GM13976 (cell line): ENCODE results near the gene MSTN.

ENCODE experiments used
- DNase-seq: peaks from one replicate; pipeline ENCODE4 v3.0.0; 2012; ENCODE audit warnings: low spot score
- in situ Hi-C: fragments of 300-500 bp; cut with MboI; formaldehyde crosslinking; loops from one replicate; pipeline ENCODE4 v1.12.0; 2022; ENCODE audit warnings: low sequenced_read_pairs, mixed read lengths, inconsistent platforms; ENCODE audit not compliant: unreplicated experiment
- TF ChIP-seq, protein P1 (sequence below): IDR thresholded peaks from 2 replicates; pipeline ENCODE4 v1.5.1; 2012; ENCODE audit warnings: borderline replicate concordance, mild to moderate bottlenecking; ENCODE audit not compliant: insufficient read depth; ENCODE audit errors: extremely low read depth, missing control alignments, control extremely low read depth

Gene MSTN

DNA sequence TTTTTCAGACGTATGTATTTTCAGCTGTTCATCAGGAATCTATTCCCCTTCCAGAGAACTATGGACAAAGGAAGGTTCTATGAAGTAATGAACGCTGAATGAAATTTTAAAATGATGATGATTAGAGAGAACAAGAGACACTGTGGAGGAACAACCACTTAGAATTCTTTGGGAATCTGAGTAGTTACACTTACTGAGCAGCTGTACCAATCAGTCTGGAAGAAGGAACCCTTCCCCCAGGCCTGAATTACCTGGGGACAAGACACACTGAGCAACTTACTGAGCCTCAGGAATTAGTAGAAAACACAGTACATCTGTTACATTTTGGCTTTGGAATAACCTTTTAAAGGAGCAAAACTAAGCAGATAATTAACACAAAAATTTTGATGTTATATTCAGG lies 1.9 kb downstream of the MSTN start:
- in situ Hi-C loops, result loop anchor here (10.0 to 25.0 kb wide), 2 partner anchors 266 to 398 kb away; partner anchors contain the start of genes ANKAR and ASNSD1

DNA sequence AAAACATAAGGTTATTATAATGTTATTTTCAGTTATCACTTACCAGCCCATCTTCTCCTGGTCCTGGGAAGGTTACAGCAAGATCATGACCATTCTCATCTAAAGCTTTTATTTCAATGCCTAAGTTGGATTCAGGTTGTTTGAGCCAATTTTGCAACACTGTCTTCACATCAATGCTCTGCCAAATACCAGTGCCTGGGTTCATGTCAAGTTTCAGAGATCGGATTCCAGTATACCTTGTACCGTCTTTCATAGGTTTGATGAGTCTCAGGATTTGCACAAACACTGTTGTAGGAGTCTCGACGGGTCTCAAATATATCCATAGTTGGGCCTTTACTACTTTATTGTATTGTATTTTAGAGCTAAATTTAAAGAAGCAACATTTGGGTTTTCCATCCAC lies 2.5 kb downstream of the MSTN start:
- no peak for DNase-seq
- TF ChIP-seq, protein P1, sequence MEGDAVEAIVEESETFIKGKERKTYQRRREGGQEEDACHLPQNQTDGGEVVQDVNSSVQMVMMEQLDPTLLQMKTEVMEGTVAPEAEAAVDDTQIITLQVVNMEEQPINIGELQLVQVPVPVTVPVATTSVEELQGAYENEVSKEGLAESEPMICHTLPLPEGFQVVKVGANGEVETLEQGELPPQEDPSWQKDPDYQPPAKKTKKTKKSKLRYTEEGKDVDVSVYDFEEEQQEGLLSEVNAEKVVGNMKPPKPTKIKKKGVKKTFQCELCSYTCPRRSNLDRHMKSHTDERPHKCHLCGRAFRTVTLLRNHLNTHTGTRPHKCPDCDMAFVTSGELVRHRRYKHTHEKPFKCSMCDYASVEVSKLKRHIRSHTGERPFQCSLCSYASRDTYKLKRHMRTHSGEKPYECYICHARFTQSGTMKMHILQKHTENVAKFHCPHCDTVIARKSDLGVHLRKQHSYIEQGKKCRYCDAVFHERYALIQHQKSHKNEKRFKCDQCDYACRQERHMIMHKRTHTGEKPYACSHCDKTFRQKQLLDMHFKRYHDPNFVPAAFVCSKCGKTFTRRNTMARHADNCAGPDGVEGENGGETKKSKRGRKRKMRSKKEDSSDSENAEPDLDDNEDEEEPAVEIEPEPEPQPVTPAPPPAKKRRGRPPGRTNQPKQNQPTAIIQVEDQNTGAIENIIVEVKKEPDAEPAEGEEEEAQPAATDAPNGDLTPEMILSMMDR, result no peak
- in situ Hi-C loops, result loop anchor here (10.0 to 25.0 kb wide), 2 partner anchors 265 to 398 kb away; partner anchors contain the start of genes ANKAR and ASNSD1

More for the DNA sequence above, 1.9 kb downstream of the MSTN start:
- no peak for DNase-seq
- TF ChIP-seq, protein P1, result no peak

DNA sequence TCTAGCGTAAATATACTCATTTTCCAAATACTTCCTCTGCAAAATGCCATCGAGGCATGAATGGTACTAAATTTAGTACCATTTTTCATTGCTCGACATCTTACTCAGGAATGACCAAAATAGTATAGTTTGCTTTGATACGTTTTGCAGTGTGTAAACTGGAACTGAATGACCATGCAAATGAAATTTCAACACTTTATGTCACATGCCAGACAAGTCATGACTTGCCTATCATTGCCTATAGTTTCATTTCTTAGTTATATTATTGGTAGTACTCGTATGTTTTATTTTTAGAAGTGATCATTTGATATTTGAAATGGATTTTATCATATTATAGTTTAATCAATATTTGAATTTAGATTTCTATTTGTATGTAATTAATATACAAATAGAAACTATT lies 9.1 kb downstream of the MSTN start:
- TF ChIP-seq, protein P1, result no peak
- DNase-seq, result no peak
- in situ Hi-C loops, result loop anchor here (25.0 kb wide), 1 partner anchor 391 kb away; the partner anchor contains the start of genes ANKAR and ASNSD1

DNA sequence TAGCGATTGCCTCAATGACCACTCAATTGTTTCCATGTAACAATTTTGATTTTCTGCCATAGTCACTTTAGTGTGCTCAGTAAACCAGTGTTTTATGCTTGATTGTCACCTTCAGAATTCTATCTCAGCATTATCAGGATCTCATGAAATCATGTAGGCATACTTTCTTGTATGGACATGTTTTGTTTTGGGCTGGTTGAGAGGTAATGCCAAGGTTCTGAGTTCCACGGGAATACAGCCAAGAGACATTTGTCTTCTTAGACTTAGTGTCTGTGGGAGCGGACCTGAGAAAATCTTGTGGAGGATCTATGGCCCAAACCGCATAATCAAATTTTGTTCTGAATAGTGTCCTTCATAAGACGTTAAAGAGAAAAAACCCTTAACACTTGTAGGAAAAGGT lies 10.2 kb downstream of the MSTN start:
- in situ Hi-C loops, result loop anchor here (25.0 kb wide), 1 partner anchor 390 kb away; the partner anchor contains the start of genes ANKAR and ASNSD1
- DNase-seq, result no peak
- TF ChIP-seq, protein P1, result no peak

DNA sequence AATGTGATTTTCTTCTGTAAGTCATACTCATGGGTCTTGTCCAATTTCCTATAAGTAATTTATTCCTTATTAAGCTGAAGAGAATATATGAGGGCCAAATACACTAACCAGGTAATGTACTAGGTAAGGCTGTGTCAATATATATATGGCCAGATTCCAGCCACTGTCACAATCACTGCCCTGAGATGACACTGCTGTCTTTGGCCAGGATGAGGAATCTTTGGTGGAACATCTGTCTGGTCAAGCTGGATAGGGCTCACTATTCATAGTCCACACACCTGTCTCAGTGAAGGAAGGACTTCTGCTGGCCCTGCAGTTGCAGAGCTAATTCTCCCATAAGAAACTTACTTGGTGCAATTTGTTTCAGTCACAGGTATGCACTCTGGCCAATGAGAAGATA lies 11.3 kb downstream of the MSTN start:
- TF ChIP-seq, protein P1, result no peak
- no peak for DNase-seq
- in situ Hi-C loops, result loop anchor here (25.0 kb wide), 1 partner anchor 389 kb away; the partner anchor contains the start of genes ANKAR and ASNSD1

DNA sequence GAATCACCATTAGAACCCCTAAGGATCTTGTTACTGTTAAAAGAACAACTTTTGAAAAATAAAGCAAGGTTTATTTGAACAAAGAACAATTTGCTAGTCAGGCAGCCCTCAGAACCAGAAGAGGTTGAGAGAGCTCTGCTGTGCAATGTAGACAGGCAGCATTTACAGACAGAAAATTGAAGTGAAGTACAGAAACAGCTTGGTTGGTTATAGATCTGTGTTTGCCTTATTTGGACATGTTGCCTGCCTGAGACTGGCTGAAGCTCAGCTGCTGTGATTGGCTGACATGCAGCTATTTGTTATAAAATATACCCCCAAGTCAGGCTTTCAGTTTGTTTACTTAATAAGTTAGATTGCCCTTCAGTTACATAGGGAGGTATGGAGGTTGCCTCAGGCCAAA lies 12.5 kb downstream of the MSTN start:
- no peak for DNase-seq
- in situ Hi-C loops, result loop anchor here (25.0 kb wide), 1 partner anchor 388 kb away; the partner anchor contains the start of genes ANKAR and ASNSD1
- TF ChIP-seq, protein P1, result no peak

DNA sequence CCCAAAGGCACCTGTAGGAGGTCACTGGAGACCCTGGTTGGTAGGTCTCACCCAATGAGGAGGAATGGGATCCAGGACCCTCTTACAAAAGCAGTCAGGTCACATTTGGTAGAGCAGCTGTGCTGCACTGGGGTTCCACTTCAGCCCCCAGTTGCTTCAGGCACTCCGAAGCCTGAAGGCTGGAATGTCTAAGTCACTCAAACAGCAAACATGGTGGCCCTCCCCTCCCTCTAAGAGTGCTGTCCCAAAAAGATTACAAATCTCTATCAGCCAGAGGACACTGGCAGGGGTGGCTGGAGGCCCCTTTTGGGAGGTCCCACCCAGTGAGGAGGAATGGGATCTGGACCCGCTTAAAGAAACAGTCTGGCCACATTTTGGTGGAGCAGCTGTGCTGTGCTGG lies 17.7 kb downstream of the MSTN start:
- no peak for DNase-seq
- in situ Hi-C loops, result no loop called here
- TF ChIP-seq, protein P1, result no peak
